Spleen (tissue), 11 donors: ENCODE measurements around the gene CHMP4B. TPM values are rescaled to one million over a fixed set of nuclear protein-coding genes. Genes with fewer than 3 reads are reported as not detected.
A peak's percentile ranks its signal among the peaks of the same experiment; 100 is the strongest.
"Not testable (repeated sequence)": the region's sequence is repeated elsewhere in the genome, so short reads cannot be mapped to it uniquely, and the experiment has no call there.

ENCODE experiments used
- DNase-seq: peaks from one replicate; pipeline ENCODE4 v3.0.0-alpha.2; 2020
- H3K27ac ChIP-seq, 8 donors: fragments of 200-600 bp; sonication (generic) in 7 of 8; 1 replicate in 4 of 8; 2 replicates in 4 of 8; pipeline versions ENCODE4 v1.5.0 to v1.8.0; 2016 to 2021; ENCODE audit warnings: inconsistent platforms in 4 of 8, mild to moderate bottlenecking in 4 of 8, moderate library complexity in 1 of 8
- H3K27me3 ChIP-seq, 7 donors: fragments of 200-600 bp; sonication (generic) in 6 of 7; replicated peaks in 1 of 7; 1 replicate in 4 of 7; 2 replicates in 3 of 7; pipeline versions ENCODE4 v1.5.0 to v1.8.0; 2016 to 2021; ENCODE audit warnings: inconsistent platforms in 3 of 7, mild to moderate bottlenecking in 1 of 7
- H3K36me3 ChIP-seq, 6 donors: fragments of 200-600 bp; sonication (generic) in 5 of 6; 1 replicate in 4 of 6; 2 replicates in 2 of 6; pipeline versions ENCODE4 v1.5.0 to v1.8.0; 2016 to 2021; ENCODE audit warnings: inconsistent platforms in 2 of 6
- H3K4me1 ChIP-seq, 6 donors: fragments of 200-600 bp; sonication (generic) in 5 of 6; 1 replicate in 3 of 6; 2 replicates in 3 of 6; pipeline versions ENCODE4 v1.5.0 to v1.8.0; 2016 to 2021; ENCODE audit warnings: inconsistent platforms in 3 of 6
- H3K4me3 ChIP-seq, 8 donors: fragments of 200-600 bp; sonication (generic) in 7 of 8; 1 replicate in 4 of 8; 2 replicates in 4 of 8; pipeline versions ENCODE4 v1.5.0 to v1.8.0; 2016 to 2021; ENCODE audit warnings: inconsistent platforms in 4 of 8, mild to moderate bottlenecking in 4 of 8, moderate library complexity in 2 of 8
- H3K9me3 ChIP-seq, 8 donors: fragments of 200-600 bp; sonication (generic) in 7 of 8; 1 replicate in 4 of 8; 2 replicates in 4 of 8; pipeline versions ENCODE4 v1.5.0 to v1.8.0; 2016 to 2021; ENCODE audit warnings: inconsistent platforms in 4 of 8
- CTCF ChIP-seq, 11 experiments: fragments of 200-600 bp in 7 of 11; fragments of 450-650 bp in 4 of 11; sonication (generic) in 4 of 11; IDR thresholded peaks in 8 of 11; conservative IDR thresholded peaks in 3 of 11; 1 replicate in 7 of 11; 2 replicates in 4 of 11; pipeline versions ENCODE4 v1.4.0 to v1.8.0; 2016 to 2021; ENCODE audit warnings: antibody characterized with exemption in 11 of 11, inconsistent platforms in 4 of 11, mild to moderate bottlenecking in 1 of 11
- POLR2A ChIP-seq, 3 donors: fragments of 450-650 bp; IDR thresholded peaks; one replicate each; pipeline ENCODE4 v1.5.1; 2017; ENCODE audit warnings: antibody characterized with exemption in 3 of 3, mild to moderate bottlenecking in 1 of 3
- POLR2AphosphoS5 ChIP-seq, 3 donors: sonication (generic); formaldehyde crosslinking; IDR thresholded peaks; one replicate each; pipeline ENCODE4 v1.5.1; 2017; ENCODE audit warnings: antibody characterized with exemption in 3 of 3
- WGBS, 5 donors: extraction: QIAGEN DNeasy Blood & Tissue Kit in 3 of 5; methylation state at CpG; one replicate each; pipeline versions ENCODE4 v1.1.5 to v1.1.7; 2013 to 2018; 5-methylcytosine and 5-hydroxymethylcytosine counted together
- intact Hi-C: fragments of 100-400 bp; cut with DNase I; formaldehyde crosslinking; loops from one replicate; pipeline ENCODE4 v1.15.0; 2023; ENCODE audit warnings: low total_unique reads
- polyA plus RNA-seq, 3 donors: library from polyadenylated mRNA; stranded (reverse); fragments of 200-250 nt; gene quantifications; one replicate each; pipeline ENCODE4 v1.2.1, GENCODE V29; 2013
- total RNA-seq, 7 donors: library from RNA; depleted of rRNA in 3 of 7; stranded (reverse); fragments of >200 nt in 3 of 7; fragmentation: NEBNext Ultra II Directional in 4 of 7; extraction: Animal tissue kit (Norgen Biotek cat#: 25700) in 4 of 7; gene quantifications; one replicate each; pipeline versions ENCODE4 v1.1.0 to v1.2.1, GENCODE V29; 2016 to 2021
- donor health status: healthy with polysubstance abuse.
- donor health status: DM: no; HTN: no; CAD: no; lungs with moderate emphysema.
- donor health status: DM: no; HTN: no; CAD: no.
- donor health status: Bipolar disorder and iron deficiency.
- donor health status: healthy.
- donor health status: DM: no; HTN: no; CAD: no.
- donor health status: DM: yes; HTN: yes; CAD: no.

Gene CHMP4B
- total and polyA plus RNA-seq, 10 donors = 44.9 to 118 (median 74.7) TPM

- Histone ChIP-seq H3K27ac (no peak overlapping the region), H3K4me3 (no peak overlapping the region), H3K27me3 (no peaks in the 10 kb centered on the region), H3K36me3 (peaks cover 0 to 37% (median 11%) of the 10 kb centered on the region in 6 donors), H3K4me1 (peaks cover 8 to 41% (median 20%) of the 10 kb centered on the region in 6 donors), H3K9me3 (no peaks in the 10 kb centered on the region)
- intact Hi-C loops = no loop called here
- no peak for TF ChIP-seq CTCF (IDR thresholded peaks at IDR 0.05 in 8 of 11, conservative IDR thresholded peaks at IDR 0.05 in 3 of 11)
- no peak for TF ChIP-seq POLR2A (IDR thresholded peaks at IDR 0.05)
- no peak for TF ChIP-seq POLR2AphosphoS5 (IDR thresholded peaks at IDR 0.05)
- 90 to 95% (median 94%) methylated on average over 4 to 9 of the region's 9 CpGs for WGBS, 5 donors
- DNase-seq = no peak
Measured at GRCh38 chr20:33791540-33791939, 19.6 kb upstream of the CHMP4B start.

- Histone ChIP-seq H3K27ac (peak overlapping the region in 6 of 8 donors; percentile 43 to 75 (median 68)), H3K27me3 (no peaks in the 10 kb centered on the region), H3K4me1 (peaks cover 5 to 36% (median 18%) of the 10 kb centered on the region in 6 donors), H3K36me3 (peaks cover 0 to 37% (median 11%) of the 10 kb centered on the region in 6 donors), H3K9me3 (no peaks in the 10 kb centered on the region), H3K4me3 (no peak overlapping the region)
- TF ChIP-seq CTCF (IDR thresholded peaks at IDR 0.05 in 8 of 11, conservative IDR thresholded peaks at IDR 0.05 in 3 of 11) = peak; percentile 70 to 92 (median 84)
- no peak for TF ChIP-seq POLR2A (IDR thresholded peaks at IDR 0.05)
- peak in 1 of 3 donors; percentile 2 for TF ChIP-seq POLR2AphosphoS5 (IDR thresholded peaks at IDR 0.05)
- intact Hi-C loops = no loop called here
- WGBS, 5 donors = 68 to 86% (median 74%) methylated on average over 9 to 13 of the region's 13 CpGs
- peak; percentile 79 for DNase-seq
Measured at GRCh38 chr20:33791959-33792597, 19.1 kb upstream of the CHMP4B start.

GRCh38 chr20:33792598-33792989 lies 18.6 kb upstream of the CHMP4B start:
- Histone ChIP-seq H3K27ac (peak overlapping the region in 7 of 8 donors; percentile 33 to 75 (median 66)), H3K4me1 (peaks cover under 1 to 31% (median 13%) of the 10 kb centered on the region in 6 donors), H3K36me3 (peaks cover 0 to 37% (median 11%) of the 10 kb centered on the region in 6 donors), H3K4me3 (peak overlapping the region in 1 of 8 donors; percentile 11)
- H3K9me3 ChIP-seq, DNase-seq, H3K27me3 ChIP-seq, intact Hi-C loops: not testable (repeated sequence)
- WGBS, 5 donors = 58 to 71% (median 66%) methylated on average over 3 of the region's 3 CpGs

GRCh38 chr20:33793011-33793931 lies 17.9 kb upstream of the CHMP4B start:
- DNase-seq = peak; percentile 82
- peak overlapping the region in 1 of 8 donors; percentile 11 for H3K4me3 ChIP-seq
- H3K9me3 ChIP-seq = no peaks in the 10 kb centered on the region
- peaks cover 0 to 28% (median 13%) of the 10 kb centered on the region in 6 donors for H3K4me1 ChIP-seq
- H3K36me3 ChIP-seq = peaks cover 0 to 36% (median 11%) of the 10 kb centered on the region in 6 donors
- 57 to 72% (median 62%) methylated on average over 21 of the region's 21 CpGs for WGBS, 5 donors
- H3K27me3 ChIP-seq = no peaks in the 10 kb centered on the region
- intact Hi-C loops = no loop called here
- H3K27ac ChIP-seq = peak overlapping the region in 7 of 8 donors; percentile 33 to 75 (median 66)
- TF ChIP-seq CTCF (IDR thresholded peaks at IDR 0.05 in 8 of 11, conservative IDR thresholded peaks at IDR 0.05 in 3 of 11) = no peak
- peak; percentile 46 to 67 (median 56) for TF ChIP-seq POLR2AphosphoS5 (IDR thresholded peaks at IDR 0.05)
- no peak for TF ChIP-seq POLR2A (IDR thresholded peaks at IDR 0.05)
